Measurements from ENCODE around the gene KNDC1.

DNA sequence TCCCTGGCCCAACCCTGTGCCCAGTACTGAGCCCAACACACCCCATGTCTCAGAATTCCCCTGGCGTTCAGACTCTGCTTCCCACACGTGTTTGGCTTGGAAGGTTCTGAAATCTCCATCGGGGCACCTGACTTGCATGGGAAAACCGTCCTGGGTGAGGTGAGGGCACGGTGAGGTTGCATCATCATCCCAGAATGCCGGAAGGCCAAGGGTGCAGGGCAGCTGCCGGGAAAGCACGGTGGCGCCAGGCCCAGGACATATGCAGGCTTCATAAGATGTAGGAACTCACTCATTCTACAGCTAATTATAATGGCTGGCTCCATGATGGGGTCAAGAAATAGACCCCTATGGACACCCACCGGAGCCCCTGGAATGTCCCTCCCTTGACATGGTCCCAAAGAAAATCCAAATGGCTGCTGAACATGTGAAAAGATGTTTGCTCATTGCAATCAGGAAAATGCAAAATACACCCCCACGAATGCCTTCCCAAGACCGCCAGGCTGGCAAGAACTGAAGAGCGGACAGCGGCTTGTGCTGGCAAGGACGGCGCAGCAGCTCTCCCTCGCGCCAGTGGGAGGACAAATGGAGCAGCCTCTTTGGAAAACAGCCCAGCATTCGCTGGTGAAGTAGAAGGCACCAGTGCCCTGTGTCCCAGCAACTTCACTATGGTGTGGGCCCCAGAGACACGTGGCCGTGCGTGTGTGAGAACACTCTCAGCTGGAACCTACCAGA, 2.3 kb downstream of the KNDC1 start:
- no peak for TF ChIP-seq POLR2A (IDR thresholded peaks at IDR 0.05; ENCODE audit: low read depth, low read length)
- TF ChIP-seq, protein P1, sequence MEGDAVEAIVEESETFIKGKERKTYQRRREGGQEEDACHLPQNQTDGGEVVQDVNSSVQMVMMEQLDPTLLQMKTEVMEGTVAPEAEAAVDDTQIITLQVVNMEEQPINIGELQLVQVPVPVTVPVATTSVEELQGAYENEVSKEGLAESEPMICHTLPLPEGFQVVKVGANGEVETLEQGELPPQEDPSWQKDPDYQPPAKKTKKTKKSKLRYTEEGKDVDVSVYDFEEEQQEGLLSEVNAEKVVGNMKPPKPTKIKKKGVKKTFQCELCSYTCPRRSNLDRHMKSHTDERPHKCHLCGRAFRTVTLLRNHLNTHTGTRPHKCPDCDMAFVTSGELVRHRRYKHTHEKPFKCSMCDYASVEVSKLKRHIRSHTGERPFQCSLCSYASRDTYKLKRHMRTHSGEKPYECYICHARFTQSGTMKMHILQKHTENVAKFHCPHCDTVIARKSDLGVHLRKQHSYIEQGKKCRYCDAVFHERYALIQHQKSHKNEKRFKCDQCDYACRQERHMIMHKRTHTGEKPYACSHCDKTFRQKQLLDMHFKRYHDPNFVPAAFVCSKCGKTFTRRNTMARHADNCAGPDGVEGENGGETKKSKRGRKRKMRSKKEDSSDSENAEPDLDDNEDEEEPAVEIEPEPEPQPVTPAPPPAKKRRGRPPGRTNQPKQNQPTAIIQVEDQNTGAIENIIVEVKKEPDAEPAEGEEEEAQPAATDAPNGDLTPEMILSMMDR (conservative IDR thresholded peaks at IDR 0.05; ENCODE audit: low read depth, low read length), result no peak
- TF ChIP-seq BHLHE40 (IDR thresholded peaks at IDR 0.05; ENCODE audit: low read depth, low read length), result no peak
- no peak for TF ChIP-seq RCOR1 (IDR thresholded peaks at IDR 0.05; ENCODE audit: insufficient replicate concordance, low read length)
- TF ChIP-seq FOS (IDR thresholded peaks at IDR 0.05; ENCODE audit: low read depth, low read length), result no peak
- TF ChIP-seq MAFK (IDR thresholded peaks at IDR 0.05; ENCODE audit: low read depth, low read length), result no peak
- TF ChIP-seq, protein P2, sequence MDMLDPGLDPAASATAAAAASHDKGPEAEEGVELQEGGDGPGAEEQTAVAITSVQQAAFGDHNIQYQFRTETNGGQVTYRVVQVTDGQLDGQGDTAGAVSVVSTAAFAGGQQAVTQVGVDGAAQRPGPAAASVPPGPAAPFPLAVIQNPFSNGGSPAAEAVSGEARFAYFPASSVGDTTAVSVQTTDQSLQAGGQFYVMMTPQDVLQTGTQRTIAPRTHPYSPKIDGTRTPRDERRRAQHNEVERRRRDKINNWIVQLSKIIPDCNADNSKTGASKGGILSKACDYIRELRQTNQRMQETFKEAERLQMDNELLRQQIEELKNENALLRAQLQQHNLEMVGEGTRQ (IDR thresholded peaks at IDR 0.05; ENCODE audit: low read depth, low read length), result no peak
- no peak for TF ChIP-seq CHD1 (IDR thresholded peaks at IDR 0.05; ENCODE audit: low read depth, low read length)
- TF ChIP-seq SMC3 (IDR thresholded peaks at IDR 0.05; ENCODE audit: low read depth, low read length), result no peak
- no peak for TF ChIP-seq RAD21 (IDR thresholded peaks at IDR 0.05; ENCODE audit: low read length)
- TF ChIP-seq CEBPB (IDR thresholded peaks at IDR 0.05; ENCODE audit: low read depth, low read length), result 0 out of 2 replicates have a peak, but pooled peaks have one; percentile 8
- no peak for TF ChIP-seq RFX5 (IDR thresholded peaks at IDR 0.05; ENCODE audit: low read depth, low read length)
- TF ChIP-seq, protein P3, sequence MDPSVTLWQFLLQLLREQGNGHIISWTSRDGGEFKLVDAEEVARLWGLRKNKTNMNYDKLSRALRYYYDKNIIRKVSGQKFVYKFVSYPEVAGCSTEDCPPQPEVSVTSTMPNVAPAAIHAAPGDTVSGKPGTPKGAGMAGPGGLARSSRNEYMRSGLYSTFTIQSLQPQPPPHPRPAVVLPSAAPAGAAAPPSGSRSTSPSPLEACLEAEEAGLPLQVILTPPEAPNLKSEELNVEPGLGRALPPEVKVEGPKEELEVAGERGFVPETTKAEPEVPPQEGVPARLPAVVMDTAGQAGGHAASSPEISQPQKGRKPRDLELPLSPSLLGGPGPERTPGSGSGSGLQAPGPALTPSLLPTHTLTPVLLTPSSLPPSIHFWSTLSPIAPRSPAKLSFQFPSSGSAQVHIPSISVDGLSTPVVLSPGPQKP (IDR thresholded peaks at IDR 0.05; ENCODE audit: borderline replicate concordance, low read depth, low read length), result no peak
